Panc1 (cell line): ENCODE data around the gene ZNF319. TPM values are rescaled to one million over a fixed set of nuclear protein-coding genes. Genes with fewer than 3 reads are reported as not detected.
A peak's percentile ranks its signal among the peaks of the same experiment; 100 is the strongest.

Experiments
- ATAC-seq: fragments of 200-7000 bp; cut with Tn5 transposase; 2 replicates; pipeline ENCODE4 v1.9.1; 2020; ENCODE audit warnings: mild to moderate bottlenecking, moderate library complexity
- Bru-seq: library from RNA; stranded (reverse); fragments of 400-500 nt; gene quantifications from one replicate; lab custom pipeline; 2021; lab: Mats Ljungman, UMichigan
- BruChase-seq, 2 experiments: library from RNA; stranded (reverse); fragments of 400-500 nt; gene quantifications; one replicate each; lab custom pipeline; 2021; lab: Mats Ljungman, UMichigan
- BruUV-seq: library from RNA; stranded (reverse); fragments of 400-500 nt; replicated peaks from 2 replicates; lab custom pipeline; 2021; lab: Mats Ljungman, UMichigan
- CTCF ChIA-PET: fragments of 300-600 bp; sonication (Branson Sonifier 250); formaldehyde crosslinking; loops from one replicate; lab custom pipeline; 2022; ENCODE audit warnings: antibody characterized with exemption; lab: Charles Lee
- POLR2A ChIA-PET: fragments of 300-600 bp; sonication (Branson Sonifier 250); formaldehyde crosslinking; loops from one replicate; lab custom pipeline; 2022; ENCODE audit warnings: antibody characterized with exemption; lab: Charles Lee
- DNase-seq: peaks from one replicate; pipeline ENCODE4 v3.0.0-alpha.2; 2010; ENCODE audit warnings: low read depth, low spot score
- H3K27ac ChIP-seq: 2 replicates; pipeline ENCODE4 v1.5.1; 2011; ENCODE audit warnings: mild to moderate bottlenecking, low read length, inconsistent platforms
- H3K27me3 ChIP-seq: fragments of 200-500 bp; sonication (Bioruptor generic); 2 replicates; pipeline ENCODE4 v1.6.0; 2014; ENCODE audit warnings: low read length, inconsistent platforms; ENCODE audit not compliant: control insufficient read depth, insufficient read depth
- H3K36me3 ChIP-seq: fragments of 200-500 bp; sonication (Bioruptor generic); 2 replicates; pipeline ENCODE4 v1.5.1; 2014; ENCODE audit warnings: inconsistent platforms, mild to moderate bottlenecking, low read length, moderate library complexity; ENCODE audit not compliant: control insufficient read depth, insufficient read depth
- H3K4me1 ChIP-seq: 2 replicates; pipeline ENCODE4 v1.5.1; 2011; ENCODE audit warnings: inconsistent platforms, mild to moderate bottlenecking, low read length, moderate library complexity; ENCODE audit not compliant: control insufficient read depth, insufficient read depth
- H3K4me3 ChIP-seq, 2 experiments: 2 replicates each; pipeline ENCODE4 v1.5.1; 2011 to 2012; ENCODE audit warnings: low read depth in 2 of 2, low read length in 2 of 2, mild to moderate bottlenecking in 2 of 2, inconsistent platforms in 1 of 2, moderate library complexity in 1 of 2
- H3K9me3 ChIP-seq: fragments of 200-500 bp; sonication (Bioruptor generic); 2 replicates; pipeline ENCODE4 v1.5.1; 2014; ENCODE audit warnings: low read depth, mild to moderate bottlenecking, inconsistent platforms, low read length, moderate library complexity; ENCODE audit not compliant: control insufficient read depth, insufficient read depth
- CTCF ChIP-seq: fragments of 450-650 bp; IDR thresholded peaks from 2 replicates; pipeline ENCODE4 v1.5.1; 2017; ENCODE audit warnings: mild to moderate bottlenecking
- POLR2AphosphoS5 ChIP-seq: IDR thresholded peaks from 2 replicates; pipeline ENCODE4 v1.6.1; 2012; ENCODE audit warnings: mild to moderate bottlenecking, low read depth, low read length, moderate library complexity
- REST ChIP-seq, 2 experiments: IDR thresholded peaks; 2 replicates each; pipeline ENCODE4 v1.6.1; 2011 to 2012; ENCODE audit warnings: low read depth in 2 of 2, control low read depth in 1 of 2, low read length in 1 of 2, mild to moderate bottlenecking in 1 of 2, moderate library complexity in 1 of 2; ENCODE audit not compliant: insufficient read depth in 1 of 2
- SIN3A ChIP-seq: IDR thresholded peaks from 2 replicates; pipeline ENCODE4 v1.6.1; 2012; ENCODE audit warnings: low read depth, mild to moderate bottlenecking, low read length, moderate library complexity, borderline replicate concordance; ENCODE audit not compliant: insufficient read depth
- TCF7L2 ChIP-seq: IDR thresholded peaks from 2 replicates; pipeline ENCODE4 v1.6.1; 2011; ENCODE audit warnings: mild to moderate bottlenecking, low read depth, low read length, inconsistent platforms
- in situ Hi-C: cut with HindIII; loops from 2 replicates; pipeline ENCODE4 v1.10.0; 2016; ENCODE audit warnings: low sequenced_read_pairs, low pct_unique_long_range_greater_than_20kb
- intact Hi-C: fragments of 100-400 bp; cut with micrococcal nuclease; formaldehyde crosslinking; loops from one replicate; pipeline ENCODE4 v1.10.0; 2022; ENCODE audit not compliant: unreplicated experiment
- long read RNA-seq: library from polyadenylated mRNA; unstranded; transcript quantifications from one replicate; pipeline ENCODE4 v2.0.0, GENCODE V29; 2021; ENCODE audit not compliant: unreplicated experiment
- polyA plus RNA-seq: library from polyadenylated mRNA; unstranded; fragments of >200 nt; gene quantifications from one replicate; pipeline ENCODE4 v1.2.1, GENCODE V29; 2012; ENCODE audit warnings: missing spikeins; ENCODE audit not compliant: insufficient read length
- total RNA-seq: library from RNA; stranded (reverse); gene quantifications from one replicate; pipeline ENCODE4 v1.2.1, GENCODE V29; 2021; ENCODE audit not compliant: unreplicated experiment

The ZNF319 gene
- 6.5 TPM for total RNA-seq
- 7.0 TPM for polyA plus RNA-seq
- Bru-seq, nascent RNA: percentile 40 among the genes with signal in this experiment
- BruChase-seq, experiment 1, labeled RNA remaining after a 2-hour chase: percentile 57 among the genes with signal in this experiment
- BruChase-seq, experiment 2, labeled RNA remaining after a 6-hour chase: percentile 40 among the genes with signal in this experiment
- long read RNA-seq, full-length matches to known transcripts: 1 of 11 reads
- long read RNA-seq, partial matches to known transcripts: 0 of 11 reads
- long read RNA-seq, other reads (novel, unspliced or antisense): 10 of 11 reads

GRCh38 chr16:57999971-58000705 lies at the start of gene ZNF319:
Gene ZNF319 (minus strand): TSS chr16:58000672. CDS start chr16:57998265, 2,407 bp downstream.
- ChIA-PET CTCF (no interaction called here), POLR2A (no interaction called here)
- intact Hi-C loops (loop anchor here (10.0 kb wide), 1 partner anchor 245 kb away; no protein-coding TSS in a partner anchor), in situ Hi-C loops (loop anchor here (25.0 kb wide), 1 partner anchor 112 kb away; no protein-coding TSS in a partner anchor)
- H3K27ac ChIP-seq: peak within 1 kb of the TSS; percentile 68
- no TSS peak for BruUV-seq
- TF ChIP-seq CTCF: no peak
- 0 out of 2 replicates have a peak, but pooled peaks have one; percentile 5 for TF ChIP-seq SIN3A
- TF ChIP-seq REST (IDR thresholded peaks at IDR 0.05; ENCODE audit: insufficient read depth in 1 of 2, low read depth in 2 of 2, low read length in 1 of 2): no peak
- no peaks in the 10 kb centered on the region for H3K36me3 ChIP-seq
- H3K4me1 ChIP-seq: peaks cover 11% of the 10 kb centered on the region
- no peaks in the 10 kb centered on the region for H3K27me3 ChIP-seq
- peak; percentile 42 for ATAC-seq
- no peaks in the 10 kb centered on the region for H3K9me3 ChIP-seq
- DNase-seq: no peak
- H3K4me3 ChIP-seq: peak within 1 kb of the TSS; percentile 69 to 71

- no peak for ATAC-seq
- in situ Hi-C loops: no loop called here
These were observed 49.0 kb upstream of the ZNF319 start for GRCh38 chr16:58049232-58050185.

More at GRCh38 chr16:58049232-58050185, 49.0 kb upstream of the ZNF319 start:
- no peaks in the 10 kb centered on the region for H3K9me3 ChIP-seq
- ChIA-PET POLR2A (interaction anchor here (0.6 kb wide), 1 partner anchor 13 kb away, joined by 6 read pairs; no protein-coding TSS in a partner anchor), CTCF (no interaction called here)
- no TSS peak for BruUV-seq
- intact Hi-C loops: no loop called here
- H3K36me3 ChIP-seq: no peaks in the 10 kb centered on the region
- DNase-seq: no peak
- H3K27me3 ChIP-seq: no peaks in the 10 kb centered on the region
- no peak overlapping the region for H3K27ac ChIP-seq
- no peak for TF ChIP-seq TCF7L2
- no peak for TF ChIP-seq REST (IDR thresholded peaks at IDR 0.05; ENCODE audit: insufficient read depth in 1 of 2, low read depth in 2 of 2, low read length in 1 of 2)
- no peak for TF ChIP-seq SIN3A
- TF ChIP-seq POLR2AphosphoS5: no peak
- TF ChIP-seq CTCF: no peak
- H3K4me3 ChIP-seq: no peak overlapping the region
- H3K4me1 ChIP-seq: no peaks in the 10 kb centered on the region; the same call in 1 of the 2 replicates
